TTC549 (cell line): ENCODE measurements around the gene GET3.
"Not testable (repeated sequence)": the region's sequence is repeated elsewhere in the genome, so short reads cannot be mapped to it uniquely, and the experiment has no call there.

Experiments used
- FAIRE-seq: peaks from 2 replicates; lab custom pipeline; 2012; peaks lifted over from hg19 to GRCh38; lab: Jason Lieb, UNC

Gene GET3

GRCh38 chr19:12792051-12792852 is 55.0 kb downstream of the GET3 start:
- no peak for FAIRE-seq

DNA sequence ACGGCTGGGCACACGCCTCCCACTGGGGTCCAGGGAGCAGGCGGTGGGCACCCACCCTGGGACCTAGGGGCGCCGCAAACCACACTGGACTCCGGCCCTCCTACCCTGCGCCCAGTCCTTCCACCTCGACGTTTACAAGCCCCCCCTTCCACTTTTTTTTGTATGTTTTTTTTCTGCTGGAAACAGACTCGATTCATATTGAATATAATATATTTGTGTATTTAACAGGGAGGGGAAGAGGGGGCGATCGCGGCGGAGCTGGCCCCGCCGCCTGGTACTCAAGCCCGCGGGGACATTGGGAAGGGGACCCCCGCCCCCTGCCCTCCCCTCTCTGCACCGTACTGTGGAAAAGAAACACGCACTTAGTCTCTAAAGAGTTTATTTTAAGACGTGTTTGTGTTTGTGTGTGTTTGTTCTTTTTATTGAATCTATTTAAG is 55.6 kb downstream of the GET3 start:
- FAIRE-seq, result no peak

- FAIRE-seq, result no peak
Measured at GRCh38 chr19:12793290-12794195, 56.2 kb downstream of the GET3 start.

- no peak for FAIRE-seq
Measured at GRCh38 chr19:12794196-12794941, 57.1 kb downstream of the GET3 start.

DNA sequence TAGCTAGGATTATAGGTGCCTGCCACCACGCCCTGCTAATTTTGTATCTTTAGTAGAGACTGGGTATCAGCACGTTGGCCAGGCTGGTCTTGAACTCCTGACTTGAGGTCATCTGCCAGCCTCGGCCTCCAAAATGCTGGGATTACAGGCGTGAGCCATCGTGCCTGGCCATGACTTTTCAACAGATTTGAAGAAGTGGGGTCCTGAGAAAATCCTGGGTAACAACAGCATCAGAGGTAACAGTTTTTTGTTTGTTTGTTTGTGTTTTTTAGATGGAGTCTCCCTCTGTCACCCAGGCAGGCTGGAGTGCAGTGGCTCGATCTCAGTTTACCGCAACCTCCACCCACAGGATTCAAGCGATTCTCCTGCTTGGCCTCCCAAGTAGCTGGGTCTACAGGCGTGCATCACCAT is 57.7 kb downstream of the GET3 start:
- FAIRE-seq, result no peak

DNA sequence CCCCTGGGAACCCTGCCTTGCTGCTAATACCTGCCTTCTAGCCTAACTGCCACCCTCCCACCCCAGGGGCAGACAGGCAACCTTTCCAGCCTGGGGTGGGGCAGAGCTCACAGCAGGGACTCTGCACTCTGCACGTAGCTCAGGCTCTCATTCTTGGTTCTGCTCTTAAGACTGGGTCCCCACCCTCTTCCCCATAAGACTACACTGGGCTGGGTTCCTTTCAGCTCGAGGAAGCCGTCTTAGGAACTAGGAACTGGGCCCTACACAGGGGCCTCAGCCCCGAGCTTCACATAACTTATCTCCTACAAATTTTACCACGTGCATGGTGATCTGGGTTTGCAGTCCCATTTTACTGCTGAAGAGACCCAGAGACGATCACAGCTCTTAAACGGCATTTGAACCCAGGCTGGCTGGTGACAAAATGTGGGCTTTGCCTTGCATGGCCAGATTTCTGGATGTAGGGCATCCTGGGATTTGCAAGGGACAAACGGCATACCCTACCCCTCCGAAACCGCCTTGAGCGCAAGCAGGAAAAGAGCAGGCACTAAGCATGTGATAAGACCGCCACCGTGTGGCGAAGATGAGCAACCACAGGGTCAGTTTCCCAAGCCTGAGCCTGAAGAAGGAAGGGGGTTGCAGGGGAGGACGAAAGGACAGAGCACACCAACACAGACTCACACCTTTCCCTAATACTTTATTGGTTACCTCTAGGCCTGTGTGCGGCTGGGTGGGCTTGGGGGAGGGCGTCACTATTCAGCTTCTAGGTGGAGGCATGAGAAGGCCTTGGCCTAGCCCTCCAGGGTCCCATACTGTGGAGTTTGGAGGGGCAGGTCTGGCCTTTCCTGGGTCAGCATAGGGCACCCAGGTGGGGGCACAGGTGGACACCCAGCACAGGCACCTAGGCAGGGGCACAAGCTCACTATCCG is 59.1 kb downstream of the GET3 start:
- peak; percentile 52 for FAIRE-seq

DNA sequence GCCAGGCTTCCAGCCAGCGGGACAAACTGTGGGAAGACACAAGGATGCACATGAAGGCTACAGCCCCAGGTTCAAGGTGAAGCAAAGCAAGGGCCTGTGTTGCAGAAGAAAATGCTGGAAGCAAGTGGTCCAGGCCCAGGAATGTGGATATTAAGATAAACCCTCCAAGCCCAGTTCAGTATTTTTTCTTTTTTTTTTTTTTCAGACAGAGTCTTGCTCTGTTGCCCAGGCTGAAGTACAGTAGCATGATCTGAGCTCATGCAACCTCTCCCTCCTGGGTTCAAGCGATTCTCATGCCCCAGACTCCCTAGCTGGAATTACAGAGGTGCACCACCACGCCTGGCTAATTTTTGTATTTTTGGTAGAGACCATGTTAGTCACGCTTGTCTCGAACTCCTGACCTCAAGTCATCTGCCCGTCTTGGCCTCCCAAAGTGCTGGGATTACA is 59.9 kb downstream of the GET3 start:
- FAIRE-seq, result no peak

GRCh38 chr19:12797607-12798006 is 60.3 kb downstream of the GET3 start:
- FAIRE-seq, result not testable (repeated sequence)
